ENCODE measurements around the gene RABGEF1.
"Not testable (repeated sequence)": the region's sequence is repeated elsewhere in the genome, so short reads cannot be mapped to it uniquely, and the experiment has no call there.

The RABGEF1 gene
- 1.9 to 10.1 (median 4.0) reads per million in 18 experiments for total RNA-seq

DNA sequence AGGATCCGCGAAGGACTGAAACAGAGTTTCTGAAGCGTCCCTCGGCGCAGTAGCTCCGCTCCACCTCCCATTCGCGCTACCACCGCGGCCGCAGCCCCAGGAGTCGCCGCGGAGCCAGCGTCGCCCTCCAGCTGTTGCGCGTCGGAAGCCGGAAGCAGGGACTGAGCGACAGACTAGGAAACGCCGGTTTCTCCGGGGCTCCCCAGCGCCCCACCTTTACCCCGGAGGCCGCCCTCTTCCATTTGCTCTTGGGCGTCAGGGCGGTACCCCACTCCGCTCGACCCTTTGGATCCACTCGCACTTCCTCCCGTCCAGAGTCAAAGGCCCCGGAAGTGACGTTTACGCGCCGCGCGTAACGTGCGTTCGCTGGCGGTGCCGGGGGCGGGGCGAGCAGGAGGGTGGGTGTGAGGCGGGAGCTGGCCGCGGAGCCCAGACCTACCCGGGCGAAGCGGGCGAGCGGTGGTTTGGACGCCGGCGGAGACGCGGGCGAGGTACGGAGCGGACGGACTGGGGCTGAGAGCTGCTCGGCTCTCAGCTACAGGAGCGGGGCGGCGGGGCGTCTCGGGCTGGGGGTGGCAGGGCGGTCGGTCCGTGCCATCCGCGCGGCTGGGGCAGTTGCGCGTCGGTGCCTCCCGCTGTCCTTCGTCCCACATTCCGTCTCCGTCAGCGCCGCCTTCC, at the start of gene RABGEF1:
TSS of gene RABGEF1 (plus strand) at position 432 of the 678 bp plus-strand sequence. CDS start 31,167 bp downstream, outside the sequence.
- peak; percentile 97 to 98 for DNase-seq

DNA sequence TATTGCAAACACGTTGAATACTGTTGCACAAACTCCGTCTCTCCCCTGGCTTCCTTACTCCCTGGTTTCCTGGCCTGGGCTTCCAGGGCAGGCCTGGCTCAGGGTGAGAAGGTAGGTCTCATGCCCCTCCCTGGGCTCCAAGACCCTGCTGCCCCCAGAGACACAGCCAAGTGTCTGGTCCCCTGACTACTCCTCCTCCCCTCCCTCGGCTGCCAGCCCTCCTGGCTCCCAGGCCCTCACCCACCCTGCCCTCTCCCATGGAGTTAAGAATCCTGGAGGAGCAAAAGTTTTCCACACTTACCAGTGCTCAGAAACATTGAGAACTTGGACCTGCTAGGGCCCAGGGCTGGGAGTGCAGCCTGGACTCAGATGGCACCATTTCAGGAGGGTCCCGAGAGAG, 47.2 kb upstream of the RABGEF1 start:
- no peak for DNase-seq

DNA sequence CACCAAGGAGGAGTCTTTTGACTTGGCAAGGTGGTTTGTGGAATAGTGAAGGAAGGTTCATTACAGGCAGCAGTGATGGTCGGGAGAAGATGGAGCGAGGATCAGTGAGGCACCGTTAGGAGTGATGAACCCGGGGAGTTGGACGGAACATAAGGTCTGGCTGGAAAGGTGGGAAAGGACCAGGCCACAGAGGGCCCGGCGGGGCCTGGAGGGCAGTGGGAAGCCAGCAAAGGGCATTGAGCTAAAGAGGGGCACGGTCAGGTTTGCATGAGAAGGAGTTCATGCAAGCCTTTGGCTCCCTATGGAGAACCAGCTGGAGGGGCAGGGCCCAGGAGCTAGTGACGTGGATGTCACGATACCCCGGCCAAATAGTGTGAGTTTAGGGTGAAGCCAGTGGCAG, 46.2 kb upstream of the RABGEF1 start:
- no peak for DNase-seq

DNA sequence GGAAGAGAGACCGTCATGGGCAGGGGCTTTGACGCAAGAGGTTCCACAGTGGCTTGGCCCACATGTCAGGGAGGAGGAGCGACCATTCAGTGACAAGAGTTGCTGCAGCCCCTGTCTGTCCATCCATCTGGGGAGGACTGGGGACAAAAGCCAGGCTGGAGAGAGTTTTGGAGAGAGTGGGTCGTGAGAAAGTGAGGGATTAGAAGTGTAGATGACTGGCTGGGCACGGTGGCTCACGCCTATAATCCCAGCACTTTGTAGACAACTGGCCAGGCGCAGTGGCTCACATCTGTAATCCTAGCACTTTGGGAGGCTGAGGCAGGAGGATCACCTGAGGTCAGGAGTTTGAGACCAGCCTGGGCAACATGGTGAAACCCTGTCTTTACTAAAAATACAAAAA, 45.1 kb upstream of the RABGEF1 start:
- DNase-seq = not testable (repeated sequence)

DNA sequence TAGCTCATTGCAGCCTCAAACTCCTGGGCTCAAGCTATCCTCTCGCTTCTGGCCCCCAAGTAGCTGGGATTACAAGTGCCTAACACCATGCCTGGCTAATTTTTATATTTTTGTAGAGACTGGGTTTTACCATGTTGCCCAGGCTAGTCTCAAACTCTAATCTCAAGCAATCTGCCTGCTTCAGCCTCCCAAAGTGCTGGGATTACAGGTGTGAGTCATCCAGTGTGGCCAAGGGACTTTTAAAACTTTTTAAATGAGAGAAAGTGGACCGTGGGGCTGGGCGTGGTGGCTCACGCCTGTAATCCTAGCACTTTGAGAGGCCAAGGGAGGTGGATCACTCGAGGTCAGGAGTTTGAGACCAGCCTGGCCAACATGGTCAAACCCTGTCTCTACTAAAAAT, 44.4 kb upstream of the RABGEF1 start:
- not testable (repeated sequence) for DNase-seq

DNA sequence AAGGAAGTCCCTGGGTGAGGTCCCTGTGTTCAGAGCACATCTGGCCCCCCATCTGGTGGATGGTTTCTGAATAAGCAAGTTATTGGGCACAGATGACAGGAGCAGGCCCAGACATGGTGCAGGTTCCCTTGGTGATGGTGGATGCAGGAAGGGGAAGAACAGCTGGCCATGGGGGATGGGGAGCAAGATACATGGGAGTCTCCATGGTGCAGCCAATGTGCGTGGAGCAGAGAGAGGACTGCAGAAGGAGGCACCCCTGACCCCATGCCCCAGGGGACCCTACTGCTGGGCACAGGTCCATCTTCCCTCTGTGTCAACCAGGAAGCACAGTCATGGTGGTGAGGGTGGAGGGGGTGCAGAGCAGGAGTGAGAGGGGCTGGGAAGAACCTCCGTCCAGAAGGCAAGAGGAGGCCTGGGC, 43.8 kb upstream of the RABGEF1 start:
- DNase-seq = peak in 1 of 2 donors; percentile 11

DNA sequence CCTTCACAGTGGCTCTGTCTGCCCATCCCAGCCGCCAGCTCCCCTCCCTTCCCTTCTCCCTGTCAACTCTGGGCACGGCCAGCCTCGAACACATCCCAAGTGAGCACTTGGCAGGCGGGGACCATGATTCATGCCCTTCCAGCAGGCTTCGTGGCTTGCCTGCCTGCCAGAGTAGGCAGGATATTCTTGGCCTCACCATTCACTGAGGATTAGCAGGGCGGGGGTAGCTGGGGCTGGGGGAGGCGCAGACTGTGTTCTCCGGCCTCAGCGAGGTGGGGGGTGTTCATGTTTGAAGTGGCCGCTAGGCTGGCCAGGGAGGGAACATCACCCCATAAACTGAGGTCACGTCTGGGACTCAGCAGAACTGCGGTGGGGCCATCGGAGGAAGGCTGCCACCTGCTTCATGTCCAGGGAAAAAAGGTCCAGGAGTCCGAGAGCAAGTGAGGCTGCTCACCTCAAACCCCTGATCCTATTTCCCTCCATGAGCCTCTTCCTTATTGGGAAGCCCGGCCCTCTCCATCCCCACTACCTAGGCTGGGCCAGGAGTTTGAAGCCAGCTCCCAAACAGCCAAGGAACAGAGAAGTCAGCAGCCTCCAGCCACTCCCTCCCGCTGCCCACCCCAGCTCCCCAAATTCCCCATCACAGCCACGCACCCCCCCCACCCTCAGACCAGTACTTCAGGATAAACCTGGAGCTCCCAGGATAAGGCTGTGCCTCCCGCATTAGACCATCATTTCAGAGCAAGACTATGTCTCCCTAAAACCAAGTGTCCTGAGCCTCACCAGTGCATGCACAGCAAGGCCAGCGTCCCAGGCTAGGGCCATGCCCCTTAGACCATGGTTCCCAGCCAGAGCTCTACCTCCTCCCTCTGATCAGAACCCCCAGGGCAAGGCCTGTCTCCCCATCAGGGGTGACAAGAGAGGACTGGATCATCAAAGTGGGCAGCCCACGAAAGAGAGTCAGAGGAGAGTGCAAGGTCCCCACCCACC, 42.8 kb upstream of the RABGEF1 start:
- DNase-seq = no peak

DNA sequence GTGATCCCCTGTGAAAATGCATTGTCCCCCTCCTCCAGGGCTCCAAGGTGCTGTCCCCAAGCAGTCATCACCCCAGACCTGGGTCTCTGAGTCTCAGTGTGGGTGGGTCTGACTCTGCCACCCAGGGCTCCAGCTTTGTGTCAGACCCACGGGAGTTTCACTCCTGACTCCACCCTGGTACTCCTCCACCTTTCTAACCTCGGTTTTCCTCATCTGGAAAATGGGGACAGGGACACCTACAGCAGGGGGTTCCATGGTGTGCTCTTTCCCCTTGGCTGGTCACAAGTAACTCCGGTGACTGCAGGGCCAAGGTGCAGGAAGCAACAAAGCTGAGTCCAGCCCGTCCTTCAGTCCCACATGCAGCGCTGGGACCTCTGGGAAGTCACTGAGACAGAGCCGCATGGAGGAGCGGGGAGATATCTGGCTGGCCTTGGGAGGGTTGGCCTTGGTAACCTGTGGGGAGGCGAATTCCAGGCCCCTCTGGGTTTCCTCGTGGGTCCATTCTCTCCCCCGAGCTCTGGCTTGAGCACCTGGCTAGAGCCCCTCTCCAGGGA, 41.8 kb upstream of the RABGEF1 start:
- DNase-seq = no peak

DNA sequence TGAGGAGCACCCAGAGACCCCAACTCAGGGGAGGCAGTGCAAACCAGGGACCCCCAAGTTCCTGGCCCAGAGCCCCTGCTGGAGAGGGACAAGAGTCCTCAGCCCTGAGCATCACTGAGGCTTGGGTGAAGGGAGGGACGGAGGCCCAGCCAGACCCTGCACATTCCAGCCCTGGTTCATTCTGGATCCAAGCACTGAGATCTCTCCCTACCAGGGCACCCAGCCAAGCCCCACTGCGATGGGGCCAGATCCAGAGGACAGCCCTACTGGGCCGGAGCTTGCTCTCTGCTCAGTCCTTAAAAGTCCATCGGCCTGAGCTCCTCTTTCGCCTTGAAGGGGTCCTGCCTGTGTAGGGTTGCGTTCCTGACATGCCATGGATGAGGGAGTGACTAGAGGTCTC, 40.5 kb upstream of the RABGEF1 start:
- no peak for DNase-seq

DNA sequence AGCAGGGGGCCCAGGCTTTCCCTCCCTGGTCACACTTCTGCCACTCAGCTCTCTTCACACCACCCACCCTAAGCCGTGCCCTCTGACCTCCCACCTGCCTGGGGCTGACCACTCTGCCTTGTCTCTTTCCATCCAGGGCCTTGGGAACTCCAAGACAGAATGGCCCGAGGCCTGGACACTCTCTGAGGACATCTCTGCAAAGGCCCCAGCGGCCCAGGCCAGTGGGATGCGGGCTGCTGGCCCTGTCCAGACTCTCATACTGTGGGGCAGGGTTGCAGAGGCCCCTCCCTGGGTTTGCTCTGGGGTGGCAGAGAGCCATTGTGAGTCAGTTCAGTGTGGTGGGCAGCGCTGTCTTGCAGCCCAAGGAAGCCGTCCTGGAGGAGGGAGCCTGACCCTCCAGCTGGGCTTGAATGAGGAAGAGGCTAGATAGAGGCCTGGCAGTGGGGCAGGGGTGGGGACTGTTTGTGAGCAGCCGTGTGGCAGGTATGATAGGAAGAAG, 39.9 kb upstream of the RABGEF1 start:
- no peak for DNase-seq

DNA sequence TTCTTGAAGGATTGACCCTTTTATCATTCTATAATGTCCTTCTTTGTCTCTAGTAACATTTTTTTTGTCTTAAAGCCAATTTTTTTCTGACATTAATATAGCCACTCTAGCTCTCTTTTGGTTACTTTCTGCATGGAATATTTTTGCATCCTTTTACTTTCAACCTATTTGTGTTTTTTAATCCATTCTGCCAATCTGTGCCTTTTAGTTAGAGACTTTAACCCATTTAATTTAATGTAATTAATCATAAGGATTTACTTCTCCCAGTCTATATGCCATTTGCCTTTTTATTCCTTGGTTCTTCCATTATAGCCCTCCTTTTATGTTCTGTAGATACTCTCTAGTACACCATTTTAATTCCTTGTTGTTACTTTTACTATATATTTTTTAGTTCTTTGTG, 32.7 kb upstream of the RABGEF1 start:
- DNase-seq = no peak

DNA sequence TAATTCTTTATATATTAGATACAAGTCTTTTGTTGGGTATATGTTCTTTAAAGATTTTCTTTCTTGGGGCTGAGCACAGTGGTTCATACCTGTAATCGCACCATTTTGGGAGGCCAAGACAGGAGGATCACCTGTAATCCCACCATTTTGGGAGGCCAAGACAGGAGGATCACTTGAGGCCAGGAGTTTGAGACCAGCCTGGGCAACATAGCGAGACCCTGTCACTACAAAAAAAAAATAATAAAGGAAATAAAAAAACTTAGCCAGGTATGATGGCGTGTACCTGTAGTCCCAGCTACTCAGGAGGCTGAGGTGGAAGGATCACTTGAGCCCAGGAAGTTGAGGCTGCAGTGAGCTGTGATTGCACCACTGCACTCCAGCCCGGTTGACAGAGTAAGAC, 29.8 kb upstream of the RABGEF1 start:
- DNase-seq = not testable (repeated sequence)

DNA sequence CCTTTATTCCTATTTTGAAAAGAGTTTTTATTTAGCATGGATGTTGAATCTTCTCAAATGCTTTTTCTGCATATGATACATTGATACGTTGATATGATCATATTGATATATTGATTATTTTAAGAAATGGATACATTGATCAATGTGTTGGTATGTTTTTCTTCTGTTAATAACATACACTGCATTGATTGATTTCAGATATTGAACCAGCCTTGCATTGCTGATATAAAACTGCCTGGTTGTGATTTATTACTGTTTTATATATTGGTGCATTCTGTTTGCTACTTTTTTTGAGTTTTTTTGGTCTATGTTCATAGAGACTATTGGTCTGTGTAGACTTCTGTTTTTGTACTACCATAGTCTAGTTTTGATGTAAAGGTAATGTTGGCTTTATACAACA, 26.8 kb upstream of the RABGEF1 start:
- DNase-seq = no peak

DNA sequence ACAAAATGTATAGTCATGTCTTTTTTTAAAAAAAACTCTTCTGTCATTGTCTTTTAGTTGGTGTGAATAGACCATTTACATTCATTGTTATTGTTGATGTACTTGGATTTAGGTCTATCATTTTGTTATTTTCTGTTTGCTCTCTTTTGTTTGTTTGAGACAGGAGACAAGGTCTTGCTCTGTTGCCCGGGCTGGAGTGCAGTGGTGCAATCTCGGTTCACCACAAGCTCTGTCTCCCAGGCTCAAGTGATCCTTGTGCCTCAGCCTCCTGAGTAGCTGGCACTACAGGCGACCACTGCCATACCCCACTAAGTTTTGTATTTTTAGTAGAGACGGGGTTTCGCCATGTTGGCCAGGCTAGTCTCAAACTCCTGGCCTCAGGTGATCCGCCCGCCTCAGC, 23.9 kb upstream of the RABGEF1 start:
- DNase-seq = not testable (repeated sequence)

DNA sequence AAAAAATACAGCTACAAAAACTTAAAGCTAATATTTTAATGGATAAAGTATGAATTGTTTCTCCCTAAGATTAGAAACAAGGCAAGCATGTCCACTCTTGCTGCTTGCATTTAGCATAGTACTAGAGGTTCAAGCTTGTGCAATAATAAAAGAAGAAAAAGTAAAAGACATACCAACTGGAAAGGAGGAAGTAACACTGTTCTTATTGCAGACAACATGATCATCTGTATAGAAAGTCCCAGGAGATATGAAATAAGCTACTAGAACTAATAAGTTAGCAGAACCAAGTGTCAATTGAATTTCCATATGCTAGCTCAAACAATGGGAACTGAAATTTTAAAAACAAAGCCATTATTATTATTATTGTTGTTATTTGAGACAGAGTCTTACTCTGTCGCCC, 20.0 kb upstream of the RABGEF1 start:
- peak in 1 of 2 donors; percentile 61 for DNase-seq

DNA sequence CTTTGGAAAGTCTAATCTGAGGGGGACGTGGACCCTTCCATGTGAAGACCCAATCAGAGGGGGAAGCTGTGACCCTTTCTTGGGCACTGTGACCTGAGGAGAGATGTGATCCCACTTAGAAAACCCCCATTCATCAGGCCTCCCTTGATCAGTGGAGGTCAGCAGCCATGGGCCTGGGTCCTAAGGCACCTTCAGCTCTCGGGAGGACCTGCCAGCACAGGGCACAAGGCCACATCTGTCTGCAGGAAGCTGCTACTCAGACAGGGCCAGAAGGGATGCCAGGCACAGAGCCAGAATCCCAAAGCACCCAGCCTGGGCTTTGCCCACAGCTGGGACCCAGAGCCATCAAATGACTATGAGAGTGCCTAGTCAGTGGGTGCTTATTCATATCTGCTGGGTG, 14.7 kb upstream of the RABGEF1 start:
- no peak for DNase-seq

DNA sequence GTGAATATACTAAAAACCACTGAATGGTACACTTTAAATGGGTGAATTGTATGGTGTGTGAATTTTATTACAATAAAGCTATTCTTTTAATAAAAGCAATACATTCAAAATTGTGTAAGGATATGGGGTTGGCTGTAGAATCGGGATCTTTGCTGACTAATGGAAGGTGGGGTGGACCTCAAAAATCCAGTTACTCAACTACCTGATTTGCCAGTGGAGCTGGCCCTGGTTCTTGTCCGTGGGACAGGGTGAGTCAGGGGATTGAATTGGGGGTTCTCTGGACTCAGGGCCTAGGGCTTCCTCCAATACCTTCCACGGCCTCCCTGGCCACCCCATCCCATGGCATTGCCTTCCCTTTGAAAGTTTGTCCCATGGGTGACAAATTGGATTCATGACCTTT, 13.5 kb upstream of the RABGEF1 start:
- DNase-seq = no peak

DNA sequence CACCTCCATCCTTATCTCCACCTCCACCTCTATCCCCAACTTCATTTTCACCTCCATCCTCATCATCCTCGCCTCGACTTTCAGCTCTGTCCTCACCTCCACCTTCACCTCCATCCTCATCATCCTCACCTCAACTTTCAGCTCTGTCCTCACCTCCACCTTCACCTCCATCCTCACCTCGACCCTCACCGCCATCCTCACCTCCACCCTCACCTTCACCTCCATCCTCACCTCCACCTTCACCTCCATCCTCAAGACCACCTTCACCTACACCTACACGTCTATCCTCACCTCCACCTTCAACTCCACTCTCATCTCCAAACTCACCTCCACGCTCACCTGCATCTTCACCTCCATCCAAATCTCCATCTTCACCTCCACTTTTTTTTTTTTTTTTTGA, 12.0 kb upstream of the RABGEF1 start:
- DNase-seq = no peak

DNA sequence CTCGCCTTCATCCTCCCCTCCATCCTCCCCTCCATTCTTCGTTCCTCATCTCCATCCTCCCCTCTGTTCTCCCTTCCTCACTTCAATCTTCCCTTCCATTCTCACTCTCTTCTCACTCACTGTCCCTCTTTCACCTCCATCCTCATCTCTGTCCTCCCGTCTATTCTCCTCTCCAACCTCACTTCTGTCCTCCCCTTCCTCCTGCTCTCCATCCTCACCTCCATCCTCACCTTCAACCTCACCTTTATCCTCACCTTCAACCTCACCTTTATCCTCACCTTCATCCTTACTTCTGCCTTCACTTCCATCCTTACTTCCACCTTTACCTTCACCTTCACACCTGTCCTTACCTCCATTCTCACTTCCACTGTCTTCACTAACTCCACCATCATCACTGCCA, 11.3 kb upstream of the RABGEF1 start:
- DNase-seq = no peak

DNA sequence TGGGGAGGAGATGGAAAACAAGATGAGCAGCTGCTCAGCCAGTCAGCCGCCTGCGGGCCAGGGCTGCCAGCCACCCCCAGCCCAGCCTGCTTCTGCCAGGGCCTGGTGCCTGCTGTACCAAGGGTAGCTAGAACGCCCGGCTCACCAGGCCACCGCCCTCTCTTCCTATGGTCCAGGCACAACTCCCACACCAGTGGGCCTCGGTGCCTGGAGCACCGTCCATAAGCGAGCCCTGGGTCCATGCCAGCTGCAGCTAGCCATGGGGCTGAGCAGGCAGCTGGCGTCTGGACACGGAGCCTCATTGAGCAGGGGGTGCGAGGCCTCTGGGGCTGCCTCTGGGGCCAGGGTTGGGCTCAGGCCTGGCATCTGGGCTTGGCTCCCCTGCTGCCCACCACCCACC, 8.5 kb upstream of the RABGEF1 start:
- DNase-seq = no peak

DNA sequence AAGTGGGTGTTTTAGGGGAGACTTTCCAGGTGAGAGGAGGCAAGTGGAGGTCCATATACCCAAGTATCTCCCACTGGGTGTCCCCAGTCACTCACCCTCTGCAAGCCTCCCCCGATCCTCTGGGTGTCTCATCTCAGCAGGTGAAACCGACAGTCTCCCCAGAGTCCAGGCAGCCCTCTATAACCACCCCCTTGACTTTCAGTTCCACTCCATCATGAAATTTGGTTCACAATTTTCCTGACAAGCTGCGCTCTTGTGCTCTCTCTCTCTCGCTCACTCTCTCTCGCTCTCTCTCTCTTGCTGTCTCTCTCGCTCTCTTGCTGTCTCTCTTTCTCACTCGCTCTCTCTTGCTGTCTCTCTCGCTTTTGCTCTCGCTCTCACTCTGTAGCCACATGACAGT, 8.1 kb upstream of the RABGEF1 start:
- DNase-seq = no peak

DNA sequence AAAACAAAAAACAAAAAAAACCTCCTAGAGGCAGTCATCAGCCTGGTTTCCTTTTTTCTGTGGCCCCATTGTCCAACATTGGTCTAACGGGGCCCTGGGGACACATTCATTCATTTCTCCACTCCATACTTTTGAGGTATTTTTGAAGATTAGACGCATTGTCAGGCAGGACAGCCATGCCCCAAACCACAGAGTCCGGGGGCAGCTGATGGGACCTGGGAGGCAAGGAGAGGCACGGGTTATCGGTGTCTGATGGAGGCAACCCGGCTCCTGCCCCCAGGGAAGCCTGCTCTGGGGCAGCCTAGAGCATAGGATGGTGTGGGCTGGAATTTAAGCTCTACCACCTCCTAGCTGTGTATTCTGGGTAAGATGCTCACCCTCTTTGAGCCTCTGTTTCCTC, 6.5 kb upstream of the RABGEF1 start:
- no peak for DNase-seq

DNA sequence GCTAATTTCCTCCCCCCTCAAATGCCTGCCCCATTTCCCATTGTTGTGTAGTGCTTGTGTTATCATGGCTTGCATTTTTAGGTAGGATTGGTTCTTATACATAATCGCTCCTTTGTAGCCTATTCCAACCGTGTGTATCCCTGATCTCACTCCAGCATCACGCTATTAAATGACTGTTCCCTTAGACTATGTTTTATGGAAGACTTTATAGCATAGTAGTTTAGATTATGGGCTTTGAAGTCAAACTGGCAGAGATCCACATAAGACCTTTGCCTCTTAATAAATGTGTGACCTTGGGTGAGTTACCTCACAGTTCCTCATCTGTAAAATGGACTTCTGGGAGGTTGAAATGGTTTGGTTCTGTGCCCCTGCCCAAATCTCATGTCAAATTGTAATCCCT, 5.4 kb upstream of the RABGEF1 start:
- DNase-seq = no peak

Measured in inflammatory macrophage (primary cell).